Inflammatory macrophage treated with lipopolysaccharide for 4 hours (primary cell): ENCODE results near the gene ATP1B1.

Experiments used
- DNase-seq: peaks from one replicate; pipeline ENCODE4 v3.0.0-alpha.2; 2020

The ATP1B1 gene

DNA sequence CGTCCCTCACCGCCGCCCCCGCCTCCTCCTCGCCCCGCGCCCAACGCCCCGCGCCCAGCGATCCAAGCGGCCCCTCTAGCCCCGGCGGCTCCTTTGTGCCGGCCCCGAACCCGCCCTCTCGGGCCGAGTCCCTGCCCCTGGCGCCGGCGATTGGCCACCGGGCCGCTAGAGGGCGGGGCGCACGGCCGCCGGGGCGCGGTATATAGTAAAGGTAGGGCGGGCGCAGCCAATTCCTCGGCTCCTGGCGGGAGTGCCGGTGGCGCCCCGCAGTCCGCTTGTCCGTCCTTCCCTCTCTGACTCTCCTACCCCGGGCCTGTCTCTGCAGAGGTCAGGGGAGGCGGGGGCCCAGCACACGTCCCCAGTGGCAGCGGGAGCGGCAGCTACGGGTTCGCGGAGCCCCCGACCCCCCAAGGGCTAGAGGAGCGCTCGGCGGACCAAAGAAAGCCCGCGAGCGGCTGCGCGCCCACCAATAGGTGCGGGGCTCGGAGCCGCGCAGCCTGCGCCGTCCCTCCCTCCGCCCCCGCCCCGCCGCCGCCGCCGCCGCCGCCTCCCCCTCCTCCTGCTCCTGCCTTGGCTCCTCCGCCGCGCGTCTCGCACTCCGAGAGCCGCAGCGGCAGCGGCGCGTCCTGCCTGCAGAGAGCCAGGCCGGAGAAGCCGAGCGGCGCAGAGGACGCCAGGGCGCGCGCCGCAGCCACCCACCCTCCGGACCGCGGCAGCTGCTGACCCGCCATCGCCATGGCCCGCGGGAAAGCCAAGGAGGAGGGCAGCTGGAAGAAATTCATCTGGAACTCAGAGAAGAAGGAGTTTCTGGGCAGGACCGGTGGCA is at the start of gene ATP1B1:
ATP1B1 (plus strand) TSS at position 596 of the 826 bp plus-strand sequence; CDS start at position 736, 140 bp downstream.
- peak; percentile 87 for DNase-seq

DNA sequence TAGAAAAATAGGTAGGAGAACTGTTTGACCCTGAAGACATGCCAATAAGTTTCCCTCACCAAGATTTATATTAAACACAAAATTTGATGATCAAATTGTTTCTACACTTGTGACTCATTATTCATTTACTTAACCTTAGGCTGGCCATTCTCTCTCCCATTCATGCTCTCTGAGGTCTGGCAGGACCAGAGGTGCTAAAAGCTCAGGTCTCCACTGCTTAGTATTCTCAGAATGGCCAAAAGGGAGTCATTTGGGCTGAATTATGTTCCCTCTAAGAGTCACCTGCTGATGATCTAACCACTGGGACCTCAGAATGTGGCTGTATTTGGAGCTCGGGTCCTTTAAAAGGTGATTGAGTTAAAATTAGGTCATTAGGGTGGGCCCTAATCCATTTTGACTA is 47.1 kb upstream of the ATP1B1 start:
- no peak for DNase-seq

DNA sequence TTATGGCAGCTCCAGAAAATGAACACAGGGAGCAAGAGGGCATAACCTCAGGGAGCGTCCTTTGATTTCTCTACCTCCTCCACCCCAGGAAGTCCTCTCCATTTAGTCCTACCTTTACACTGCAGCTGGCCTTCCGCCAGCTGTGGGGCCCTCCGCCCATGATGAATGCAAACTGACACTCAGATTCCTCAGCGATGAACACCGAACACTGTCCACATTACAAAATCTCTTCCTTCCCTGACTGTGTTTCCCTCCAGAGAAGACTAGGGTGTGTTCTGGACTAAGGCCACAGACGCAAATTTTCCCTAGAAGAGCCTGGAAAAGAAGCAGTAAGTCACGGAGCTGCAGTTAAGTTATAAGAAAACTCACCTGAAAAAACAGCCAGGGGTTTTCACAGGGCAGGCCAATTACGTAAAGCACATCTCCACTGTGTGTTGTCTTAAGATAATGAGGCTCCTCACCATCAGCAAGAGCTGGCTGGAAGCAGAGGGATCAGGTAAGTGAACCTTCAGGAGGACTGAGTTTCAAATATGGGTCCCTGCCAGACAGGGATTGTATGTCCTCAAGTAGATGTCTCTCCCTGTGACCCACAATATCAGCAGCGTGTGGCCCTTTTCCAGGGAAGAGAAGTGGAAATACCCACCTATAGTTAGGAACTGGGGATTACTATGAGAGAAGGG is 46.3 kb upstream of the ATP1B1 start:
- DNase-seq: no peak

DNA sequence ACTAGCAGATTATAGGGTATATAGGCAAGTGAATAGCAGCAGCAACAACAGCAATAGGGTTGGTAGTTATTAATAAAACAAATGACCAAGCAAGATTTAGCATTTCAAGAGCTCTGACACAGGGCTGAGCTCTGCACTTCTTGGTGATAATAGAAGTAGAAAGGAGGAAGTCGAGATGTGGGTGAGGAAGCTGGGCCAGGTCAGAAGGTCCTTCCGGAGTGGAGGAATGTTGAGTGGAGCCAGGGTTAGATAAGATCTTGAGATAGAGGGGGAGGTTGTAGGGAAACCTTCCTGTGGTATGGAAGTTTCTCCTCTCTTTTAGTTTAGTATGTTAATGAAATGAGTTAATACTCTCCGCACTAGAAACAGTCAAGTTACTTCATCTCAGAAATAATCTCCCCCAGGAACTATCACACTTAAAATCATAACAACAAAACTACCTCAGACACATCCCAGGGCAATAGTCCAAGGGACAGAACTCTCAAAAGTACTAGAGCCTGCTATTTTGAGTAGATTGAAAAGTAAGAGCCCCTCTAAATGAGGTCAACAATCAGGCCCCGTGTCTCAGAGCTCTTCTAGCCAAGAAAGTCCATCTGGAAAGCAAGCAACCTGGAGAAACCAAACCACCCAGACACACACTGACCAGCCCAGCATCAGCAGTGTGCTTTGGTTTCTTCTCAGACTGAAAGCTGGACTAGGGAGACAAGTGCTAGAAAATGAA is 45.4 kb upstream of the ATP1B1 start:
- peak; percentile 74 for DNase-seq

DNA sequence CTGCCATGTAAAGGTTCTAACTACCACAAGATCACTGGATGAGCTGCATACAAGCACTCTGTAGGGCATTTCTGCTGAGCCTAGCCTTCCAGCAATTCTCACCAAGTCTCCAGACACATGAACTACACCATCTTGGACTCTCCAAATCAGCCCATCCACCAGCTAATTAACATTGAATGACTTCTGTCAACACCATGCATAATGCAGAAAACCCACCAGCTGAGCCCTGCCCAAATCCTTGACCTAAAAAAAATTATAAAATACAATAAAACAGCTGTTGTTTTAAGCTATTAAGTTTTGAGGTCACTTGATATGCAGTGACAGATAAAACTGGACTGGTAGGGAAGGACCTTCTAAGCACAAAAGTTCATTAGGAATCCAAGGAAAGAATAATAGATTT is 44.3 kb upstream of the ATP1B1 start:
- DNase-seq: no peak

DNA sequence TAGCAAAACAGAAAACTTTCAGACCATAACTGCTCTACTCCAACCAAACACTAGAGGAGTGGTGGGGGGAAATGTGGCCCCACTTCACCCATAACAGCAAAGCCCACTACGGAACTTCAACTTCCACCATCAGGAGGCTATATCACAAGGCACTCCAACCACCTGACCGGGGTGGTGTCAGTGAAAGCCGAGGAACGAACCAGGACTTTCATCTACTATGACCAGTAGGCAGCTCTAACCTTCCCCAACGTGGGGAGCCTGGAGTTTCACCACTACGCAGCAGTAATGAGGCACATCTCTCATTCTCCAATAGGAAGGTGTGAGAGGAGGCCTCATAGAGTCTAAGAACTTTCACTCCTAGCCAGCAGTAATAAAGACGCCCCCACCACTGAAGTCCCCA is 42.4 kb upstream of the ATP1B1 start:
- DNase-seq: no peak

DNA sequence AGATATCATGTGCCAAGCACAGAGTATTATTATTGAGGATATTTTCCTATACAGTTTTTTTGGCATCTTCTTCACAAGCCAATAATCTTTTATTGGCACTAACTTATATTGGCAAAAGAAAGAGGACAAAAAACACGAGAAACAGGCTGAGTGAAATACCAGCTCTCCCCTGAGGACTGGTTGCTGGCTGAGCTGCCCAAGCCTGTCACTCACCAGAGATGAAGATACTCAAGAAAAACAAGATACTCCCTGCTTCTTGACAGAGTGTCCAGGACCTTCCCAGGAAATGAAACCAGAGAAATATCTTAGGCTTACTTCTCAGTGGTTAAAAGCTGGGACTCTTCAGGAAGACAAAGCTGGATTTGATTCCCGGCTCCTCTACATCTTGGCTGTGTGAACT is 35.9 kb upstream of the ATP1B1 start:
- no peak for DNase-seq

DNA sequence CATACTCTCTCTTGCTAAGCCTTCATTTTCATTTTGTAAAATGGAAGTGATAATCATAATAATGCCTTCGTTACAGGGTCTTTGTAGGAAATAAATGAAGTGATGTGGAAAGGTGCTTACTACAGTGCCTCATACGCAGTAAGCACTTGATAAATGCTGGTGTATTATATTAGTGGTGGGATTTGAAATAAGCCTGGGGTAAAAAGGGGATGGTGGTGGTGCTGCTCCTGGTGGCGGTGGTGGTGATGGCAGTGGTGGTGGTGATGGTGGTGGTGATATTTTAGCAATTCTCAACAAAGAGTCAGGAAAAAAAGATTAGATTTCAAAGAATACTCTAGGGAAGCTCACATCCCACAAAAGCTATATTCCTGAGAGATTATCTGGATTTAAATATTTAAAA is 35.5 kb upstream of the ATP1B1 start:
- no peak for DNase-seq

DNA sequence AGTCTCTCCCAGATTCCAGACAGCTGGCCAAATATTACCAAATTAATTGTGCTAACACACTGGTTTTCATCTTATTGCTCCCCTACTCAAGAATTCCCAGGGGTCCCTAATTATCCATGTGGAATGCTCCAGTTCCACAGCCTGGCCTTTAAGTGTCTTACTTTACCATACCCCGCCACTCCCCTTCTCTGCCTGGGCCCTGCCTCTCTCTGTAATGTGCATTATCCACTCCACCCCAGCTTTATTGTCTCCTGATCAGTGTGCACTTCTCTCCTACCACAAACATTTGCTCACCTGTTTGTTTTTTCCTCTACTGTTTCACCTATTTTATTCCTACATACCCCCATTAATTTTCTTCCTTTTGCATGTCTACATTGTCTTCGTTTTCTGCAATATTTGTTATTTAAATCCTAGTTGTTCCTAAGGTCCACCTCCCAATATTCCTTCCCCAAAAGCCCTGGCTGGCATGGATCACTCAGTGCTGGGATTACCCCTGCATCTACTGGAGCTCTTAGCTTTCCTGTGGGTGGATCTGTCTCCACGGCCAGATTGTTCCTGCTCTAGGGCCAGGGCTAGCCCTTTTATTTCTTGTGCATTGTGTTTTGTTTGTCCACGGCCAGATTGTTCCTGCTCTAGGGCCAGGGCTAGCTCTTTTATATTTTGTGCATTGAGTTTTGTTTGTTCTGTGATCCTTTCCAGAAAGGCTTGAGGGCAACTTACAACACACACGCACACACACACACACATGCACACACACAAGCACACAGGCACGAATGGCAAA is 33.4 kb upstream of the ATP1B1 start:
- DNase-seq: no peak

DNA sequence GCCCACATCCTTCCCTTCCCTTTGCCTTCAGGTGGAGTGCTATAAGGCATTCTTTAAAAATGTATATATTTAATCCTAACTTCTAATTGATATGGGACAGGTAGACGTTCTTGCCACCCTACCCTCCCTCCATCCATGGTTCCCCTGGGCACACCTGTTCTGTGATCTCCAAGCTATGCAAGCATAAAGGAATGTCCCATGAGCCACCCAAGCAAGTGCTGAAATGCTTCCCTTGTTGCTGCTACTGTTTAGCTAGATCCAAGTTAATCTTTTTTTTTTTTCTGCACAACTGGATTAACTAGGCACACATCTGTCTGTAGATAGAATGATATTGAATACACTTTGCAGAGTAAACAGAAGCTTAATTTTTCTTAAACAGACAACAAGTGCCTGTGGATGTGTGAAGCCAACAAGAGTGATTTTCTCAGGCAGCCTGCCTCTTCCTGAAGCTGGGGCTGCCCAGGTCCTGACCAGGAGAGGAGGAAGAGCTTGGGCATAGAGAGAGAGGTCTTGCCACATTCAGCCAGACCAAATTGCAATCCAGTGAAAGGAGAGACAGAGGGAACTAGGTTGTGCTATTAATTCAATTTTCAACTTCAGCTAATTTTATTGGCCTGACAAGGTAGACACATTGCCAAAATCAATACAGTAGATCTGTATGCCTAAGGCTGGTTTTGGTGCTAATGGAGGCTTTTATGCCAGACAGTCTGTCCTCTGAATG is 28.2 kb upstream of the ATP1B1 start:
- no peak for DNase-seq

DNA sequence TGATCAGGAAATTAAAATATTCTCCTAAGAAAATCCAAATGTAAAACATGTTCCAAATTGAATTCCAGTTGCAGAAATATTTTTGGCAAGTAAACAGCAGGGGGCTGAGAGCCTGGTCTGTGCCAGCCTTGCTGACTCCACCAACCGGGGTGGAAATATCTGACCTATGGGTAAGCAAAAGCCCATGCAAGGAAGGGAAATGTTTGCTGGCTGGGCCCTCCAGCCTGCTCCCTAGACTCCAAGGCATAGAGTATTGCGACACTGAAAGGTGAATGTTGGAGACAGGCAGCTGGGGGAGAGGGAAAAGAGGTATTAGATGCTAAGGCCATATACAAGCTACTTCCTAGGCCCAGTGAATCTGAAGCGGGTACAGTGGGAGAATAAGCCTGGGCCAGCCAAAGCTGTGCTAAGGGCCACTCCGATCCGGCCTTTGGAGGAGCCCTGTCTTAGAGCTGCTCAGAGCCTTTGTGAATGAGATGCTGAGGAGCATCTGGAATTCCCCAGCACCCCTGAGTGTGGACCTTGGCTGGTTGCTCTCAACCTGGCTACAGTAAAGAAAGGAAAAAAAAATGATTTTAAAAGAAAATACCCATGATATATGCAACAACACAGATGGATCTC is 24.9 kb upstream of the ATP1B1 start:
- DNase-seq: no peak

DNA sequence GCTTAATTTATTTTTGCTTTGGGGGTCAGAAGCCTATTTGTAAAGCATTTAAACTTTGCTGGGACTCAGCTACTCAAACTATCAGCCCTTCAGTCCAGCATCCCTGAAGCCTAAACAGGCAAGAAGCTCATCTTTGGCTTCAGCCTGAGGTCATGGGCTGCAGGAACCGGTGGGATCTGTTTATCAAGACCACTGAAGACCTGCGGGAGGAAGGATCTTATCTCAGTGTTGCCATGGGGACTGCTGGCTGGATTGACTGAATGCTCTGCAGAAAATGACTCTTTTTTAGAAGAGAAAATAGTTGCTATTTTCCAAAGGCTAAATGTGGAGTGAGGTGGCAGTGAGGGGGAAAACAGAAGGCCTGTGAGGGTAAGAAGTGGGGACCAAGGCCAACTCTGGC is 20.6 kb upstream of the ATP1B1 start:
- no peak for DNase-seq

DNA sequence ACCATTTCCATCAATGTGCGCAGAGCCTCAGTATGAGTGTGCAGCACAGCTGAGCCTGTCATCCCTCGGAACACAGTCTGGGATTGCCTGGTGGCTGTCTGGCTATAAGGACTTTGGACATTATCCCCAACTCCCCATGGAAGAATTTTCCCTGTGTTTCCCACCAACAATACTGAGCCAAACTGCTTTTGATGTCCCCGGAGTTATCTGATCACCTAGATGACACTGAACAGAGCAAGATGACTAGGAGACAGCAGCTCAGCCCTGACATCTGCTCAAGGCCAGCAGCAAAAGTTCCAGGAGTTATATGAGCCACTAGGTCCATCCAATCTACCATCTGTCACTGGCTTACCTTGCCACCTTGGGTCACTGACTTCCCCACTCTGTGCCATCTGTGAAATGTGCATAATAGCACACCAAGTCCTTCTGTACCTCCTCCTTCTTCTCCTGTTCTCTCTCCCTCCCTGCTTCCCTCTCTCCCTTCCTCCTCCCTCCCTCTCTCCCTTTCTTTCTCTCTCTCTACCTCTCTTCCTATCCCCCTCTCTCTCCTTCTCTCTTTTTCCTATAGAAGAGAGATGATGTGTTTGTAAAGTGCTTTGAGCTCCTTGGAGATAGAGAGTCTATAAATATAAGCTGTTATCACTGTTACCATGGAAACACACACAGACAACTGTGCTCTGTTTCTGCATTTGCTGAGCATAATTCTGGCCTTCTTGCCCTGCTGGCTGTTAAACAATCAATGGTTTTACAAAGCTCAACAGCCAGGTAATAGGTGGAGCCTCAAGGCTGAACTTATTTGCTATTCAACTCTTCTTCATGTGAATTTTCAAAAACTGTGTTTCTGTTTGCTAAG is 19.7 kb upstream of the ATP1B1 start:
- no peak for DNase-seq

DNA sequence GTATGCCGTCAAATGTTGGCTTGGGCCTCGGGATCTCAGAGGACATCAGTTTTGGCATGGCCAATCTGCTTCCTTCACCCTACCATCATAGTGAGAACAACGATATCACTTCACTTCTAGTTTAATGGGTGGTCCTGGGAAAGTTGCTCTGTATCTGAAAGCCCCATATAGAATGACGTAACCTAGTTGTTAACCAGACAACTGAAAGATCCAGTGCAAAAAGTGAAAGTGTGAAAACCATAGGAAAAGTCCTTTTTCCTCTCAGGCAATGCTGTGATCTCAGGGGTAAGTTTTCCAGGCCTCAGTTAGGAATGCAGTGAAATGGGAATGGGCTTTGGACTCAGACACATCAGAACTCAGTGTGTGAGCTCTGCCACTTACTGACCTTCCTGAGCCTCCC is 18.6 kb upstream of the ATP1B1 start:
- DNase-seq: no peak

DNA sequence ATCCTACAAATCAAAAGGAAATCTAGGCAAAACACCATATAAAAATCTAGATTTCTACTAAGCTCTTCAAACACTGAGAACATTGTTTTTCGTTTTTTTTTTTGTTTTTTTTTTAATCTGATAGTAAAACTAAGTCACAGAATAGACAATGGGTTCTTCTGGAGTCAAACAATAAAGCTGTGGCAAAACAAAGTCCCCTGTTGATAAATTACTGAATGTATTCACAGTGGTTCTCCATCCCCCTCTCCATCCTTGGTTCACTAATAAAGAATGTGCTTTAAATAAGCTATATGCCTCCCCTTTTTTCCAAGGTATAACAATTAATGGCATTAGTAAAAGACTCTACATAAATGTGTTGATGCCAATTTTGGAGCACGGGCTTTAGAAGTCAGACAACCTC is 16.7 kb upstream of the ATP1B1 start:
- no peak for DNase-seq

DNA sequence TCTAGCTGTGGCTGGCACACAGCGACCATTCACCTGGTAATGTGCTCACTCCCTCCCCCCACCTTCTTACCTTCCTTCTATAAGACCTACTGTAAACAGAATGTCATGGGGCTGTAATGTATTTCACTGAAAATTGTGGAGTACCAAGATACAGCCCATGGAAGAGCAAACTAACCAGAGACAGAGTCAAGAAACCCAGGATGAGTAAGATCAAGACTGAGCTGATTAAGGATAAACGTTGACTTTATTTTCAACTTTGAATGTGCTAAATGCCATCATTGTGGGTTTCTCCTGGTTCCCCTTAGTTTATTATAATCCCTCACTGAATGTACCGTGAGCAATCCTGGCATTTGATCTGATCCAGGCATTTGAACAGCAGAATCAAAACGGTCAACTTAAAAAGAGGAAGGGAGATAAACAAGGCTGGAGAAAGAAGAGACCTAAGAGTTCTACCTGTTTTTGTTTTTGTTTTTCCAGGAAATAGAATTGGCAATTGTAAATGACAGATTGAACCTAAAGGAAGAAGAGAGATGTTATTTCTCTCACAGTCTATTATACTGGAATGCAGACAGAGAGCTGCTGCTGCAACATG is 16.1 kb upstream of the ATP1B1 start:
- DNase-seq: no peak

DNA sequence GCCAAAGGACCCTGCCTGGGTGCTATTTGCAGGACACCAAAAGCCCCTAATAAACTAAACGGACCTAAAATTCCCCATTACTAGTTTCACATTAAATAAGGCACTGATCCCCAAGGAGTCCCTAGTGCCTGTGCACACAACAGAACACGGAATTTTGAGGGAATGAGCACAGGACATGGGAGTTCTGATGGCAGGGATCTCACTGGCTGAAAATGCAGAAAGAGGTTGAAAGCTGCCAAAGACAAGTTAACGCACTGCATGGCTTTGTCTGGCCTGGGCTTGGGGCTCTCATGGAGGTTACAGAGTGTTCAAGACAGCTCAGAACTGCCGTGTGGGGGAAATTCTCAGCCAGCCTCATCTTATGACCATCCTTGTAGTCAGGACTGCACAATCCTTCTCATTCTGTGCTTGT is 15.6 kb upstream of the ATP1B1 start:
- no peak for DNase-seq

DNA sequence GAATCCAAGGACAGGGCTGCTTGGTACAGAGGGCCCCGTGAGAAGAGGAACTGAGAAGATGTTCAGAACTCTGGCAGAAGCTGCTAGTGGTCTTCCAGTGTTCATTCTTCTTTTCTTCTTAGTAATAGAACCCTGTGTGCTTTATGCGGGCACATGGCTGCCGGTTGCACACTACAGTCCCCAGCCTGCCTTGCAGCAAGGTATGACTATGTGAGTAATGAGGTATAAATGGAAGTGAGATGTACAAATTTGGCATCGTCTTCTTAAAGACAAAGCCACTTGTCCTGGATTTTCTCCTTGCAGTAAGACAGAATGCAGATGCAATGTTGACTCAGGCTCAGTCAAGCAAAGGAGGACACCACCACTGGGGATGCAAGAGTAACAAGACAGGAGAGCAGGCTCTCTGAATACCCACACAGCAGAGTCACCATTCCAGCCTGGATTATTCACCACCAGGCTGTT is 15.0 kb upstream of the ATP1B1 start:
- no peak for DNase-seq

DNA sequence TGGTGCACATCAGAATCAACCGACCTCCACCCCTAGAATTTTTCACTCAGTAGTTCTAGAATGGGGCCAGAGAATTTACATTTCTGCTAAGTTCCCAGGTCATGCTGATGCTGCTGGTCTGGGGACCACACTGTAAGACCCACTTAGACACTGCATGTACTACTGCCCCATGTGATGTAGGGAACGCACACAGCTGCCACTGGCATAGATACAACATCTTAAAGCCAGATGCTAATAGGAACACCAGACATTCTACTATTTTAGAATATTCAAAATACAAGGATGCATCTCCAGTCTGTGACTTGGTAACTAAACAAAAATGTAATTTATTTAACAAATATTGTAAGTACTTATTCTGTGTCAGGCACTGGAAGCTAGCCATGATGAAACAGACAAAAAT is 14.1 kb upstream of the ATP1B1 start:
- DNase-seq: no peak

DNA sequence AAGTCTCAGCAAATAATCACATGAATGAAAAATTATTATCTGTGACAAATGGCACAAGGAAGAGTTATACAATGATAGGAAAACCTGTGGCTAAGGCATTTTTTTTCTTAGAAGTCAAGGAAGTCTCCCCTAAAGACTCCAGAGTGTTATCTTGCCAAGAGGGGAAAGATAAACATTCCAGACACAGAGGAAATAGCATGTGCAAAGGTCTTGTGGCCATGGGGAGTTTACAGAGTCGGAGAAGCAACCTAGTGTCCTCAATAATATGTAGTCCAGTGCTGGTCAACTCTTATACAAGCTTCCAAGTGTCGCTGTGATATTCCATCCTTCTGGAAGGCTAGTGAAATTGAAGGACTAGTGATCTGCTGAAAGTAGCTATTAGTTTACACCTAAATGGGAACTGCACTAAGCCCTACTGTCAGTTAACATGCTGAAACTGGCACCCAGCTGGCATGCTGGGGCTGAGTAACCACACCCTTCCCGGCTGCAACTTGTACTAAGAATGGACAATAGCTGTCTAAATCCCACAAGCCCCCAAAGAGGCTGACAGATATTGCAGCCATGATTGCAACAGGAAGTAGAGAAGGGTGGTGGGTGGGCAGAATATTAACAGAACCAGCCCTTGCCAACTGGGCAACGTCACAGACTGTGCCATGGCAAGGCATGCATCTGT is 11.5 kb upstream of the ATP1B1 start:
- no peak for DNase-seq
